HL-60 (cell line): ENCODE data around the gene RAB44.

Experiments
- DNase-seq, 2 experiments: peaks; one replicate each; pipeline ENCODE4 v3.0.0-alpha.2; 2010 to 2020; ENCODE audit warnings: low read depth in 1 of 2, low spot score in 1 of 2
- H3K27ac ChIP-seq: fragments of 250-450 bp; sonication (Bioruptor Pico); replicated peaks from 2 replicates; pipeline ENCODE4 v1.5.1; 2020; ENCODE audit warnings: mild to moderate bottlenecking, moderate library complexity
- H3K27me3 ChIP-seq: fragments of 250-450 bp; sonication (Bioruptor Pico); 2 replicates; pipeline ENCODE4 v1.5.1; 2021; ENCODE audit warnings: mild to moderate bottlenecking, moderate library complexity; ENCODE audit not compliant: insufficient read depth, poor library complexity, severe bottlenecking
- H3K4me3 ChIP-seq: replicated peaks from 2 replicates; pipeline ENCODE4 v1.5.1; 2011; ENCODE audit warnings: mild to moderate bottlenecking, control low read depth, low read length; ENCODE audit not compliant: insufficient read depth
- CTCF ChIP-seq: IDR thresholded peaks from one replicate; pipeline ENCODE4 v1.5.1; 2011; ENCODE audit warnings: low read length, control low read depth, inconsistent platforms; ENCODE audit not compliant: insufficient read depth
- GABPA ChIP-seq: IDR thresholded peaks from 2 replicates; pipeline ENCODE4 v1.6.1; 2012; ENCODE audit warnings: low read depth
- POLR2AphosphoS5 ChIP-seq: IDR thresholded peaks from 2 replicates; pipeline ENCODE4 v1.6.1; 2012; ENCODE audit warnings: low read depth
- REST ChIP-seq: IDR thresholded peaks from 2 replicates; pipeline ENCODE4 v1.6.1; 2012; ENCODE audit warnings: low read depth; ENCODE audit not compliant: insufficient replicate concordance
- SPI1 ChIP-seq: IDR thresholded peaks from 2 replicates; pipeline ENCODE4 v1.6.1; 2012; ENCODE audit warnings: low read depth, mild to moderate bottlenecking, borderline replicate concordance

Gene RAB44

DNA sequence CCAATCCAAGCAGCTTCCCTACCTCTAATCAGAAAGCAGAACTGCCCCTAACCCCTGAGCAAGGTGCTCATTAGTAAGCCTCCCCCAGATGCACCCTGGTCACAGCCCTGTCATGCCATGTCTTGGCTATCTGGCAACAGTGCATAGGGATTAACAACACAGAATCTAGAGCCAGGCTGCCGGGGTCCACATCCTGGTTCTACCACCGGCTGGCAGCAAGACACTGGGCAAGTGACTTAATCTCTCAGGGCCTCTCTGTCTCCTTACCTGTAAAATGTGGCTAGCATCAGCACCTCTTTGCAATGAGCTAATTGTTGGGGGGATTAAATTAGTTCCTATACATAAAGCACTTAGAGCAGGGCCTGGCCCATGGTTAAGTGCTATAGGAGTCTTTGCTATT lies 73.5 kb downstream of the RAB44 start:
- no peaks in the 10 kb centered on the region for H3K27me3 ChIP-seq
- peak in 1 of 2 experiments; percentile 28 for DNase-seq
- no peak overlapping the region for H3K27ac ChIP-seq

GRCh38 chr6:36772397-36772796 lies 74.8 kb downstream of the RAB44 start:
- no peak for DNase-seq
- TF ChIP-seq GABPA (no peak), SPI1 (no peak), CTCF (no peak), REST (no peak), POLR2AphosphoS5 (no peak)
- Histone ChIP-seq H3K27ac (no peak overlapping the region), H3K4me3 (no peak overlapping the region), H3K27me3 (no peaks in the 10 kb centered on the region)

More for the DNA sequence above, 73.5 kb downstream of the RAB44 start:
- TF ChIP-seq REST (no peak), SPI1 (peak; percentile 57; the same call in 1 of the 2 replicates)
- no peak overlapping the region for H3K4me3 ChIP-seq

GRCh38 chr6:36774331-36774730 lies 76.7 kb downstream of the RAB44 start:
- no peak for DNase-seq
- Histone ChIP-seq H3K4me3 (no peak overlapping the region), H3K27me3 (no peaks in the 10 kb centered on the region), H3K27ac (no peak overlapping the region)
- TF ChIP-seq GABPA, result no peak
- no peak for TF ChIP-seq CTCF
- TF ChIP-seq SPI1, result no peak
- no peak for TF ChIP-seq POLR2AphosphoS5
- TF ChIP-seq REST, result no peak

DNA sequence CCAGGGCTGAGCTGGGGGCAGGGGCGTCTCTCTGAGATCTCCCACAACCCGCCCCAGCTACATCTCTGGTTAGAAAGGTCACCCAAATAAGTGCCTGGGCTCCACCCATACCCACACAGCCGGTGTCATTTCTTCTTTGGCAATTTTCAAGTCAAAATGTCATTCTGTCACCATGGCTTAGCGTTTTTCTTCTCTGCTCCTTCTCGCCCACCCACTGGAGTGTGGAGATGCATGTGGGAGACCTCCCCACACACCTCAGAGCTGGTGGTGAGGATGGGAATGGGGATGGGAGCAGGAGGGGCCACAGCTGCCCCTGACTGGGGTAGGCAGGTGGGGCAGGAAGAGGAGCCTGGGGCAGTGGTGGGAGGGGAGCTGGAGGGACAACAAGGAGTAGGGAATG lies 78.5 kb downstream of the RAB44 start:
- no peak overlapping the region for H3K4me3 ChIP-seq
- H3K27me3 ChIP-seq, result no peaks in the 10 kb centered on the region
- TF ChIP-seq GABPA (no peak), POLR2AphosphoS5 (no peak), SPI1 (no peak)
- DNase-seq, result no peak
- no peak overlapping the region for H3K27ac ChIP-seq
